HepG2 (cell line): ENCODE measurements around the gene MID1. TPM values are rescaled to one million over a fixed set of nuclear protein-coding genes. Genes with fewer than 3 reads are reported as not detected.

Experiments
- ATAC-seq: fragments of 200-7000 bp; cut with Tn5 transposase; 3 replicates; pipeline ENCODE4 v1.9.1; 2020; ENCODE audit warnings: mild to moderate bottlenecking, moderate library complexity
- BruUV-seq: library from RNA; stranded (reverse); fragments of 400-500 nt; replicated peaks from 2 replicates; lab custom pipeline; 2021; lab: Mats Ljungman, UMichigan
- CTCF ChIA-PET: fragments of 300-600 bp; formaldehyde crosslinking; extraction: SDS; loops from one replicate; lab custom pipeline; 2021; ENCODE audit warnings: low total read pairs, inconsistent platforms, low intra/inter-chr PET ratio; lab: Yijun Ruan, JAX
- POLR2A ChIA-PET: fragments of 350-600 bp; sonication (Branson Sonifier 250); formaldehyde crosslinking; loops from one replicate; lab custom pipeline; 2020; ENCODE audit warnings: antibody characterized with exemption, inconsistent platforms; lab: Yijun Ruan, JAX
- DNase-seq: peaks from one replicate; pipeline ENCODE4 v3.0.0-alpha.2; 2015; ENCODE audit warnings: low spot score
- FAIRE-seq: peaks from 3 replicates; lab custom pipeline; 2011; peaks lifted over from hg19 to GRCh38; lab: Jason Lieb, UNC
- H2AFZ ChIP-seq: one replicate; pipeline ENCODE4 v1.6.1; 2011; ENCODE audit warnings: low read length, inconsistent platforms
- H3K27ac ChIP-seq: fragments of 300-600 bp; 3 replicates; pipeline ENCODE4 v1.8.0; 2011; ENCODE audit warnings: mixed run types, mild to moderate bottlenecking, mixed read lengths, low read length, inconsistent platforms; ENCODE audit not compliant: insufficient read depth; ENCODE audit errors: extremely low read length
- H3K27me3 ChIP-seq, 2 experiments: fragments of 200-600 bp in 1 of 2; 2 replicates in 1 of 2; 3 replicates in 1 of 2; pipeline versions ENCODE4 v1.6.0 to v1.8.0; 2011; ENCODE audit warnings: low read length in 2 of 2, mild to moderate bottlenecking in 2 of 2, moderate library complexity in 2 of 2, inconsistent platforms in 1 of 2; ENCODE audit not compliant: insufficient read depth in 2 of 2, control insufficient read depth in 1 of 2
- H3K36me3 ChIP-seq, 2 experiments: fragments of 200-600 bp in 1 of 2; replicated peaks in 1 of 2; 2 replicates in 1 of 2; 3 replicates in 1 of 2; pipeline versions ENCODE4 v1.5.1 to v1.8.0; 2011; ENCODE audit warnings: low read length in 2 of 2, inconsistent platforms in 1 of 2; ENCODE audit not compliant: insufficient read depth in 2 of 2, control insufficient read depth in 1 of 2
- H3K4me1 ChIP-seq: 2 replicates; pipeline ENCODE4 v1.5.1; 2012; ENCODE audit warnings: low read length, inconsistent platforms; ENCODE audit not compliant: insufficient read depth
- H3K4me2 ChIP-seq: 2 replicates; pipeline ENCODE4 v1.6.0; 2011; ENCODE audit warnings: low read depth, low read length, inconsistent platforms
- H3K4me3 ChIP-seq, 3 experiments: fragments of 200-600 bp in 1 of 3; sonication (generic), shearing (Covaris generic) in 1 of 3; replicated peaks in 1 of 3; 2 replicates each; pipeline ENCODE4 v1.5.1; 2011 to 2016; ENCODE audit warnings: low read length in 3 of 3, inconsistent platforms in 2 of 3, low read depth in 2 of 3, mild to moderate bottlenecking in 2 of 3, control low read depth in 1 of 3, mixed read lengths in 1 of 3; ENCODE audit not compliant: insufficient read depth in 1 of 3
- H3K79me2 ChIP-seq: one replicate; pipeline ENCODE4 v1.6.1; 2011; ENCODE audit warnings: low read length, inconsistent platforms; ENCODE audit not compliant: insufficient read depth
- H3K9ac ChIP-seq: 2 replicates; pipeline ENCODE4 v1.6.0; 2011; ENCODE audit warnings: mild to moderate bottlenecking, low read depth, low read length, inconsistent platforms; ENCODE audit not compliant: insufficient read depth
- H3K9me3 ChIP-seq: 2 replicates; pipeline ENCODE4 v1.5.1; 2012; ENCODE audit warnings: mild to moderate bottlenecking, low read length
- H4K20me1 ChIP-seq: 2 replicates; pipeline ENCODE4 v1.6.0; 2011; ENCODE audit warnings: inconsistent platforms, mild to moderate bottlenecking, low read length, moderate library complexity; ENCODE audit not compliant: insufficient read depth
- HMG20B ChIP-seq: conservative IDR thresholded peaks from 2 replicates; pipeline ENCODE4 v1.6.1; 2016; ENCODE audit warnings: missing genetic modification reagents, missing compliant biosample characterization
- IRF2 ChIP-seq: IDR thresholded peaks from 2 replicates; pipeline ENCODE4 v1.6.1; 2018; ENCODE audit warnings: missing genetic modification reagents, missing compliant biosample characterization
- RBM39 ChIP-seq: fragments of 200-400 bp; formaldehyde crosslinking; IDR thresholded peaks from one replicate; pipeline ENCODE4 v1.6.1; 2018; ENCODE audit warnings: antibody characterized with exemption, mild to moderate bottlenecking, low read depth, low read length; ENCODE audit not compliant: poor library complexity, severe bottlenecking
- TRIM24 ChIP-seq: sonication (generic); formaldehyde crosslinking; IDR thresholded peaks from 2 replicates; pipeline ENCODE4 v1.8.0; 2022; ENCODE audit warnings: mild to moderate bottlenecking, missing genetic modification reagents
- YEATS4 ChIP-seq: sonication (generic); formaldehyde crosslinking; IDR thresholded peaks from 2 replicates; pipeline ENCODE4 v1.4.0; 2020; ENCODE audit warnings: missing genetic modification reagents, borderline replicate concordance
- ZBTB25 ChIP-seq: IDR thresholded peaks from 2 replicates; pipeline ENCODE4 v1.6.1; 2018; ENCODE audit warnings: missing genetic modification reagents
- ZNF503 ChIP-seq: sonication (generic); formaldehyde crosslinking; IDR thresholded peaks from 2 replicates; pipeline ENCODE4 v1.4.0; 2020; ENCODE audit warnings: missing genetic modification reagents
- WGBS: methylation state at CpG from one replicate; pipeline ENCODE4 v1.1.6; 2017; ENCODE audit warnings: low lambda C conversion rate; 5-methylcytosine and 5-hydroxymethylcytosine counted together
- in situ Hi-C: cut with HindIII; loops from 2 replicates; pipeline ENCODE4 v1.10.0; 2017; ENCODE audit warnings: low pct_unique_long_range_greater_than_20kb; ENCODE audit not compliant: extremely low pct_ligation_motif_present
- intact Hi-C: fragments of 100-400 bp; cut with micrococcal nuclease; formaldehyde crosslinking; loops from one replicate; pipeline ENCODE4 v1.10.0; 2022; ENCODE audit not compliant: unreplicated experiment
- polyA plus RNA-seq, 8 experiments: library from polyadenylated mRNA; depleted of rRNA in 3 of 8; stranded (reverse) in 7 of 8; unstranded in 1 of 8; fragments of >200 nt; fragmentation: Illumina TruSeq in 4 of 8; extraction: Trizol in 4 of 8; gene quantifications; 2 replicates each; pipeline versions ENCODE4 v1.2.1 to v1.2.3, GENCODE V29; 2011 to 2016; ENCODE audit warnings: low read depth in 4 of 8, missing spikeins in 1 of 8, mixed read lengths in 1 of 8; ENCODE audit not compliant: insufficient read depth in 1 of 8
- total RNA-seq, 5 experiments: library from RNA; depleted of rRNA; stranded (reverse); fragments of >200 nt; fragmentation: Illumina TruSeq; extraction: Trizol; gene quantifications; 2 replicates each; pipeline ENCODE4 v1.2.3, GENCODE V29; 2016; ENCODE audit warnings: low read depth in 1 of 5

The MID1 gene
- total and polyA plus RNA-seq, 2 of the 13 experiments (the other 11 are each of a cell fraction or from before 2014, with no cell fraction given): 0.86 to 1.1 TPM

GRCh38 chrX:10600479-10600878, 19.9 kb downstream of the MID1 start:
- H3K4me3 ChIP-seq: no peak overlapping the region

GRCh38 chrX:10598540-10598939, 21.8 kb downstream of the MID1 start:
- no peak for FAIRE-seq
- WGBS: 16% methylated on average over 2 of the region's 5 CpGs
- DNase-seq: no peak
- Histone ChIP-seq H3K9ac (no peak overlapping the region), H3K36me3 (no peaks in the 10 kb centered on the region), H3K4me3 (no peak overlapping the region), H4K20me1 (no peaks in the 10 kb centered on the region), H3K27ac (no peak overlapping the region), H3K4me1 (no peaks in the 10 kb centered on the region), H3K9me3 (no peaks in the 10 kb centered on the region), H3K27me3 (no peaks in the 10 kb centered on the region), H3K79me2 (no peaks in the 10 kb centered on the region), H3K4me2 (no peak overlapping the region), H2AFZ (no peak overlapping the region)
- CTCF ChIA-PET: interaction anchor here (1.6 to 1.7 kb wide), 2 partner anchors 408 to 502 kb away, joined by 3 to 5 read pairs; no protein-coding TSS in a partner anchor
- BruUV-seq: no TSS peak
- ATAC-seq: no peak
- TF ChIP-seq RBM39 (no peak), IRF2 (CRISPR knock-in tag) (no peak), ZNF503 (CRISPR knock-in tag) (no peak)
- POLR2A ChIA-PET: no interaction called here
- intact Hi-C loops: loop anchor here (1.0 to 5.0 kb wide), 3 partner anchors 154 to 406 kb away; no protein-coding TSS in a partner anchor
- in situ Hi-C loops: no loop called here

More at GRCh38 chrX:10600479-10600878, 19.9 kb downstream of the MID1 start:
- Histone ChIP-seq H3K4me1 (no peaks in the 10 kb centered on the region), H3K9me3 (no peaks in the 10 kb centered on the region), H3K79me2 (no peaks in the 10 kb centered on the region), H3K27ac (no peak overlapping the region), H3K9ac (no peak overlapping the region), H4K20me1 (no peaks in the 10 kb centered on the region), H2AFZ (no peak overlapping the region), H3K4me2 (no peak overlapping the region), H3K27me3 (no peaks in the 10 kb centered on the region), H3K36me3 (no peaks in the 10 kb centered on the region)
- ChIA-PET POLR2A (interaction anchor here (1.3 kb wide), 2 partner anchors 177 to 178 kb away, joined by 4 to 6 read pairs; no protein-coding TSS in a partner anchor), CTCF (no interaction called here)
- DNase-seq: no peak
- no TSS peak for BruUV-seq
- 92% methylated on average over 1 of the region's 1 CpG for WGBS
- FAIRE-seq: no peak
- TF ChIP-seq ZBTB25 (CRISPR knock-in tag) (no peak), HMG20B (no peak), TRIM24 (CRISPR knock-in tag) (no peak), YEATS4 (no peak)
- in situ Hi-C loops: no loop called here
- ATAC-seq: no peak
- intact Hi-C loops: no loop called here
